SU-DHL-6 (cell line): ENCODE data around the gene RABGEF1.
"Not testable (repeated sequence)": the region's sequence is repeated elsewhere in the genome, so short reads cannot be mapped to it uniquely, and the experiment has no call there.

Source experiments
- H2AFZ ChIP-seq: fragments of 200-600 bp; sonication (generic); 2 replicates; pipeline ENCODE4 v1.6.1; 2014; ENCODE audit warnings: low read depth, mild to moderate bottlenecking, moderate library complexity, mixed read lengths, antibody characterized with exemption, low read length; ENCODE audit not compliant: severe bottlenecking
- H3F3A ChIP-seq: fragments of 200-600 bp; shearing (Covaris generic); 2 replicates; pipeline ENCODE4 v1.6.0; 2016; ENCODE audit warnings: antibody characterized with exemption, mild to moderate bottlenecking; ENCODE audit not compliant: insufficient read depth
- H3K27ac ChIP-seq: fragments of 200-600 bp; sonication (generic); 2 replicates; pipeline ENCODE4 v1.5.1; 2016; ENCODE audit warnings: low read depth, mild to moderate bottlenecking, low read length, moderate library complexity, mixed read lengths
- H3K27me3 ChIP-seq: fragments of 200-600 bp; sonication (generic), shearing (Covaris generic); 2 replicates; pipeline ENCODE4 v1.6.0; 2014; ENCODE audit warnings: mild to moderate bottlenecking, low read length
- H3K36me3 ChIP-seq: fragments of 200-600 bp; sonication (generic); 2 replicates; pipeline ENCODE4 v1.6.1; 2014; ENCODE audit warnings: mild to moderate bottlenecking, low read length, mixed read lengths
- H3K4me2 ChIP-seq: fragments of 300-600, 200-600 bp; shearing (Covaris generic), sonication (generic); 2 replicates; pipeline ENCODE4 v1.6.0; 2014; ENCODE audit warnings: low read length, low read depth, mild to moderate bottlenecking; ENCODE audit not compliant: poor library complexity, severe bottlenecking
- H3K4me3 ChIP-seq: fragments of 200-600 bp; sonication (generic); 2 replicates; pipeline ENCODE4 v1.5.1; 2014; ENCODE audit warnings: antibody characterized with exemption, low read length, mild to moderate bottlenecking, mixed read lengths; ENCODE audit not compliant: insufficient read depth, poor library complexity, severe bottlenecking
- H3K79me2 ChIP-seq: fragments of 200-600 bp; sonication (generic); 2 replicates; pipeline ENCODE4 v1.6.1; 2014; ENCODE audit warnings: mild to moderate bottlenecking, low read length, moderate library complexity; ENCODE audit not compliant: insufficient read depth
- H3K9ac ChIP-seq: fragments of 200-600 bp; sonication (generic); 2 replicates; pipeline ENCODE4 v1.7.0; 2014; ENCODE audit warnings: mild to moderate bottlenecking, low read length
- H3K9me2 ChIP-seq: fragments of 200-600 bp; sonication (generic); replicated peaks from 2 replicates; pipeline ENCODE4 v1.6.1; 2014; ENCODE audit warnings: low read length; ENCODE audit not compliant: insufficient read depth
- H3K9me3 ChIP-seq: fragments of 200-600 bp; sonication (generic); 2 replicates; pipeline ENCODE4 v1.6.1; 2014; ENCODE audit warnings: low read length, mixed read lengths; ENCODE audit not compliant: insufficient read depth
- H4K20me1 ChIP-seq: fragments of 200-600 bp; sonication (generic); 2 replicates; pipeline ENCODE4 v1.6.1; 2014; ENCODE audit warnings: low read depth, mild to moderate bottlenecking, antibody characterized with exemption, low read length, moderate library complexity, mixed read lengths
- CTCF ChIP-seq: fragments of 200-600 bp; sonication (generic); IDR thresholded peaks from one replicate; pipeline ENCODE4 v1.5.1; 2017; ENCODE audit warnings: antibody characterized with exemption, mild to moderate bottlenecking, low read length, moderate library complexity; ENCODE audit not compliant: insufficient read depth, poor library complexity, severe bottlenecking
- EZH2phosphoT487 ChIP-seq: fragments of 200-600 bp; sonication (generic), shearing (Covaris generic); conservative IDR thresholded peaks from 2 replicates; pipeline ENCODE4 v1.6.1; 2018; ENCODE audit warnings: mild to moderate bottlenecking, antibody characterized with exemption, low read length, moderate library complexity, mixed read lengths

RABGEF1 gene

GRCh38 chr7:66781408-66782090, 41.0 kb downstream of the RABGEF1 start:
- Histone ChIP-seq H3K9ac (no peak overlapping the region), H3K79me2 (peaks cover 7% of the 10 kb centered on the region; the same call in 1 of the 2 replicates), H3K9me2 (no peaks in the 10 kb centered on the region), H3K27me3 (no peaks in the 10 kb centered on the region), H3K9me3 (no peaks in the 10 kb centered on the region), H3K27ac (no peak overlapping the region), H3F3A (no peaks in the 10 kb centered on the region), H3K4me3 (no peak overlapping the region), H3K4me2 (no peak overlapping the region), H4K20me1 (0 out of 2 replicates have a peak, but pooled peaks cover 7% of the 10 kb centered on the region), H2AFZ (no peak overlapping the region), H3K36me3 (peaks cover 33% of the 10 kb centered on the region)
- no peak for TF ChIP-seq CTCF
- no peak for TF ChIP-seq EZH2phosphoT487

GRCh38 chr7:66782875-66783274, 42.3 kb downstream of the RABGEF1 start:
- H3F3A ChIP-seq, H3K9me2 ChIP-seq, H3K9me3 ChIP-seq, H3K79me2 ChIP-seq, H3K4me3 ChIP-seq, H3K27me3 ChIP-seq, H3K4me2 ChIP-seq, H3K27ac ChIP-seq, H3K9ac ChIP-seq, H4K20me1 ChIP-seq, H2AFZ ChIP-seq: not testable (repeated sequence)
- peaks cover 31% of the 10 kb centered on the region for H3K36me3 ChIP-seq

- H3K9me3 ChIP-seq, H2AFZ ChIP-seq, H3K9me2 ChIP-seq, H3F3A ChIP-seq, H3K9ac ChIP-seq, H3K27ac ChIP-seq, H3K27me3 ChIP-seq, H3K79me2 ChIP-seq, H4K20me1 ChIP-seq, H3K4me2 ChIP-seq, H3K4me3 ChIP-seq: not testable (repeated sequence)
- H3K36me3 ChIP-seq: peaks cover 25% of the 10 kb centered on the region
Measured at GRCh38 chr7:66783887-66784595, 43.5 kb downstream of the RABGEF1 start.

GRCh38 chr7:66790196-66790595, 49.7 kb downstream of the RABGEF1 start:
- no peaks in the 10 kb centered on the region for H3F3A ChIP-seq
- no peak overlapping the region for H3K27ac ChIP-seq
- no peaks in the 10 kb centered on the region for H3K9me2 ChIP-seq
- no peaks in the 10 kb centered on the region for H3K27me3 ChIP-seq
- peaks cover 7% of the 10 kb centered on the region for H3K36me3 ChIP-seq
- no peaks in the 10 kb centered on the region for H4K20me1 ChIP-seq
- no peak overlapping the region for H3K4me3 ChIP-seq
- H3K9ac ChIP-seq: no peak overlapping the region
- H3K9me3 ChIP-seq: no peaks in the 10 kb centered on the region
- no peak overlapping the region for H3K4me2 ChIP-seq
- no peaks in the 10 kb centered on the region for H3K79me2 ChIP-seq
- no peak overlapping the region for H2AFZ ChIP-seq
- TF ChIP-seq EZH2phosphoT487 (no peak), CTCF (no peak)
